Activated B cell treated with CpG ODN at 0.5 μM for 24 hours (primary cell): ENCODE results near the gene CARS1. TPM values are rescaled to one million over a fixed set of nuclear protein-coding genes. Genes with fewer than 3 reads are reported as not detected.

ENCODE experiments used
- ATAC-seq: fragments of 200-7000 bp; cut with Tn5 transposase; one replicate; pipeline ENCODE4 v1.10.0; 2021; ENCODE audit warnings: low read depth, mild to moderate bottlenecking, moderate library complexity
- CTCF ChIA-PET: fragments of 350-600 bp; sonication (Branson Sonifier 250); formaldehyde crosslinking; loops from one replicate; lab custom pipeline; 2021; ENCODE audit warnings: antibody characterized with exemption; lab: Charles Lee
- POLR2A ChIA-PET: fragments of 350-600 bp; sonication (Branson Sonifier 250); formaldehyde crosslinking; loops from one replicate; lab custom pipeline; 2021; ENCODE audit warnings: antibody characterized with exemption; lab: Charles Lee
- DNase-seq: peaks from one replicate; pipeline ENCODE4 v3.0.0; 2022
- H3K27ac Mint-ChIP-seq: one replicate; pipeline ENCODE4 v1.8.0; 2020; ENCODE audit warnings: mixed read lengths
- H3K27me3 Mint-ChIP-seq: one replicate; pipeline ENCODE4 v1.8.0; 2021; ENCODE audit warnings: mixed read lengths
- H3K36me3 Mint-ChIP-seq: one replicate; pipeline ENCODE4 v1.8.0; 2021; ENCODE audit warnings: low read depth, mixed read lengths
- H3K4me1 Mint-ChIP-seq: one replicate; pipeline ENCODE4 v1.8.0; 2021; ENCODE audit warnings: mixed read lengths
- H3K4me3 Mint-ChIP-seq: one replicate; pipeline ENCODE4 v1.8.0; 2020; ENCODE audit warnings: mild to moderate bottlenecking, mixed read lengths
- H3K9me3 Mint-ChIP-seq: one replicate; pipeline ENCODE4 v1.8.0; 2020; ENCODE audit warnings: mixed read lengths
- intact Hi-C: fragments of 100-400 bp; cut with micrococcal nuclease; formaldehyde crosslinking; loops from one replicate; pipeline ENCODE4 v1.15.1; 2024
- total RNA-seq: library from RNA; stranded (reverse); gene quantifications from 2 replicates; pipeline ENCODE4 v1.2.3, GENCODE V29; 2022
- TF ChIP-seq, protein P1 (sequence below): fragments of 200-600 bp; IDR thresholded peaks from one replicate; pipeline ENCODE4 v1.8.0; 2022; ENCODE audit warnings: antibody characterized with exemption, mild to moderate bottlenecking

The CARS1 gene
- total RNA-seq: 95.9 and 110 TPM in 2 replicates

DNA sequence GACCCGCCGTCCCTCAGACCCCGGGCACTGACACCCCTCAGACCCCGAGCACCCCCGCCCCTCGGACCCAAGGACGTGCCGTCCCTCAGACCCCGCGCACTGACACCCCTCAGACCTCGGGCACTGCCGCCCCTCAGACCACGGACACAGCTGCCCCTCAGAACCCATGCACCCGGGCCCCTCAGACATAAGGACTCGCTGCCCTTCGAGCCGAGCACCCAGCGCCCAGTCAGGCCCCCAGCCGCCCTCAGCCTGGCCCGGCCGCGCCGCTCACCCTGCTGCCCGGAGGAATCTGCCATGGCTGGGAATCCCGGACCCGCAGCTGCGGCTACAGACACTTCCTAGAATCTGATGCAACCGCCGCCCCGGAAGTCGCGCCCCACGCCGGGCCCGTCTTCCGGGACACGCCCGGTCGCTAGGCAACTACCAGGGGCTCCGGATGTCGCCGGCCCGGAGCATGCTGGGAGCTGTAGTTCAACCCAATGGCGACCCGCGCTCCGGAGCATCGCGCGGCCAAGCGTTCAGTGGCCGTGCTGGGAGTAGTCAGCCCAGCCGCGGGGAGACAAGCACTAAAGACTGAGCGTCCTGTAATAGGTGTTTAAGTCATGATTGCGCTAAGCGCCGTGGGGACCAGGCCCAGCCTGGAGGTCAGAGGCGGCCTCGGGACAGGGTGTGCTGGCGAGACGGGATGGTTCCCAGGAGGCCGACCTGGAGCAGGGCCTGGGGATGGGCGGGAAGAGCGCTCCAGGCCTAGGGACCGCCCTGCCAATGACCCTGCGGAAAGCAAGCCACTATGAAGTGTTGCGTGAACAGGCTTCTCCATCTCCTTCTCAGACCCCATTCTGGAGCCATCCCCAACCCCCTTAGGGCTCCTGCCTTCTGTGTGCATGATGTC, at the start of gene CARS1:
Gene CARS1, minus strand, starts transcription at position 355 of the 895 bp plus-strand sequence. Its CDS starts 56 bp downstream, at position 299.
- DNase-seq (peak; percentile 88), ATAC-seq (peak; percentile 89)
- H3K4me1 Mint-ChIP-seq: peaks cover 36% of the 10 kb centered on the region
- ChIA-PET CTCF (interaction anchor here (1.3 to 1.6 kb wide), 2 partner anchors 20 to 34 kb away, joined by 4 to 5 read pairs; no protein-coding TSS in a partner anchor), POLR2A (interaction anchor here (0.7 to 1.1 kb wide), 10 partner anchors 11 to 322 kb away, joined by 3 to 8 read pairs (median 4); partner anchors contain the start of genes NAP1L4 and ZNF195)
- no peaks in the 10 kb centered on the region for H3K27me3 Mint-ChIP-seq
- H3K4me3 Mint-ChIP-seq: peak within 1 kb of the TSS; percentile 90
- H3K27ac Mint-ChIP-seq: peak within 1 kb of the TSS; percentile 85
- no peaks in the 10 kb centered on the region for H3K9me3 Mint-ChIP-seq
- TF ChIP-seq, protein P1, sequence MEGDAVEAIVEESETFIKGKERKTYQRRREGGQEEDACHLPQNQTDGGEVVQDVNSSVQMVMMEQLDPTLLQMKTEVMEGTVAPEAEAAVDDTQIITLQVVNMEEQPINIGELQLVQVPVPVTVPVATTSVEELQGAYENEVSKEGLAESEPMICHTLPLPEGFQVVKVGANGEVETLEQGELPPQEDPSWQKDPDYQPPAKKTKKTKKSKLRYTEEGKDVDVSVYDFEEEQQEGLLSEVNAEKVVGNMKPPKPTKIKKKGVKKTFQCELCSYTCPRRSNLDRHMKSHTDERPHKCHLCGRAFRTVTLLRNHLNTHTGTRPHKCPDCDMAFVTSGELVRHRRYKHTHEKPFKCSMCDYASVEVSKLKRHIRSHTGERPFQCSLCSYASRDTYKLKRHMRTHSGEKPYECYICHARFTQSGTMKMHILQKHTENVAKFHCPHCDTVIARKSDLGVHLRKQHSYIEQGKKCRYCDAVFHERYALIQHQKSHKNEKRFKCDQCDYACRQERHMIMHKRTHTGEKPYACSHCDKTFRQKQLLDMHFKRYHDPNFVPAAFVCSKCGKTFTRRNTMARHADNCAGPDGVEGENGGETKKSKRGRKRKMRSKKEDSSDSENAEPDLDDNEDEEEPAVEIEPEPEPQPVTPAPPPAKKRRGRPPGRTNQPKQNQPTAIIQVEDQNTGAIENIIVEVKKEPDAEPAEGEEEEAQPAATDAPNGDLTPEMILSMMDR: no peak
- peaks cover 29% of the 10 kb centered on the region for H3K36me3 Mint-ChIP-seq
- intact Hi-C loops: loop anchor here (1.0 to 10.0 kb wide), 10 partner anchors 8 to 1745 kb away; partner anchors contain the start of genes CDKN1C, NAP1L4, RRM1 and TSSC4

DNA sequence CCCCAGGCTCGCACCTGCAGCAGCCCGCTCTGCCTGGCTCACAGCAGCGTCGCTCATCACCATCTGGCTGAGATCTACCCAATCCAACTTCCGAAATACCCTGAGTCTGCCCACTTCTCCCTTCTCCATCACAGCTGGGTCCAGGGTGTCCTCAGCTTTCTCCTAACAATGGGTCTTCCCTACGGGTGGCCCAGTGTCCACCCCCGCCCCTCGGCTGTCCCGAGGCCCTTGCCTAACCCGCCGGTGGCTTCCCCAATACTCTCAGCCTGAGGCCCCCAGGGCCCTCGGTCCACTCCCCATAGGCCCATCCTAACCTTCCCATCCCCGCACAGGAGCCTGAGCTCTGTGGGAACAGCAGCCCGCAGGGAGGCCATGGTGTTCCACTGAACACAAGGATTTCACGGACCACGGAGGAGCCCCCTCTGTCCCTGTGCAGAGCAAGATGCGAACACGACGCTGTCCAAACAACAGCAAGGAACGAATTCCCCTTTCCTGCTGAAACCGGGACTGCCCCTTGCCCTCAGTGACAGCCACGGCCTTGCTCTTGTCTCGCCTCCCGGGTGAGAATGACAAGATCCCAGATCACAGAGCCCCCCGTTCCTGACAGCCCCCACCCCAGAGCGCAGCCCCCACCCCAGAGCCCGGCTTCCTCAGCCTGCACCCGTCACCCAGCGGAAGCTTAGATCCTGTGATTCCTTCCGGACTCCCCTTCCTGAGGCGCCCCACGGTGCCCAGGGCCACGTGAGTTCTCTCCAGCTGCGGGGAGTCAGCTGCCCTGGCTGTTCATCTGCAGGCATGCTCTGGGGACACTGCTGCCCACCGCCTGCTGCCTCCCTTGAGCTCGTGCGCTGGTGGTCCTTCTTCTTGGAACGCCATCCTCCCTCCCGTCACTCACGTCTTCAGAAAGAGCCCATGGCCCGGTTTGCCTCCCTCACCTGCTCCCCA, 48.8 kb upstream of the CARS1 start:
- no peaks in the 10 kb centered on the region for H3K4me1 Mint-ChIP-seq
- POLR2A ChIA-PET: no interaction called here
- ATAC-seq: no peak
- H3K36me3 Mint-ChIP-seq: no peaks in the 10 kb centered on the region
- intact Hi-C loops: no loop called here
- CTCF ChIA-PET: no interaction called here
- peaks cover 6% of the 10 kb centered on the region for H3K27me3 Mint-ChIP-seq
- TF ChIP-seq, protein P1: no peak
- H3K4me3 Mint-ChIP-seq: no peak overlapping the region
- H3K9me3 Mint-ChIP-seq: no peaks in the 10 kb centered on the region
- no peak overlapping the region for H3K27ac Mint-ChIP-seq
- DNase-seq: no peak

DNA sequence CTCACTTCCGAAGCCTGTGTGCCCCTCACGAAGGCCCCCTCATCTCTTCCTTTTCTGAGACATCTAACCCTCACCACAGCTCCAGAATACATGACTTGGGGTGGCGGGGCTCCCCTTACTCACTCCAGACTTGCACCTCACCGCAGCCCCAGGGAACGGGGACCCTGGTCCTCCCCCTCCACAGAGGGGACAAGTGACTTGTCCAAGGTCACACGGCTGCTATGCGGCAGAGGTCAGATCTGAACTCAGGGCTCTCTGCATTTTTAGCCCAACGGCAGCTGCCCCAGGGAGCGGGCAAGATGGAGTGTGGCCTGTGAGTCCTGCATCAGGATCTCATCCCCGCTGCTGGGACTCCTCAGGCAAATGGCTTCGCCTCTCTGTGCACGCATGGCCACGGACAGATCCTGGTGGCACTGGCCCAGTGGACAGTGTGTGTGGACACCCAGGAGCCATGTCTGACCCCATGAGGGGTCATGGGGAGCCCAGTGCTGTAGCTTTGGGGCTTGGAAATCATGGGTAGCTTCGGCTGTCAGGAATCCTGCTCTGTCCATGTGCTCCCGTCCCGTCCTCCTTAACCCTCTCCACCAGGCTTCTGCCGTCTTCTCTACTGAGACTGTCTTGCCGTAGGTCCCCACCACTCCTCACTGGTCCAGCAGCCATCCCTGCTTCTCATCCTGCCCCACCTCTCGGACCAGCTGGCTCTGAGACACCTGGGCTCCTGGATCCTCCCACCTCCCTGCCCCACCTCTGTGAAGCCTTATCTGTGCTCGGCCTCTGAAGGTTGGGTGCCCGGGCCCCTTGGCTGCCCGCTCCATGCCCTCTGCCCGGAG, 48.0 kb upstream of the CARS1 start:
- no peak overlapping the region for H3K4me3 Mint-ChIP-seq
- POLR2A ChIA-PET: no interaction called here
- CTCF ChIA-PET: no interaction called here
- intact Hi-C loops: no loop called here
- H3K9me3 Mint-ChIP-seq: no peaks in the 10 kb centered on the region
- peaks cover 6% of the 10 kb centered on the region for H3K27me3 Mint-ChIP-seq
- H3K27ac Mint-ChIP-seq: no peak overlapping the region
- no peaks in the 10 kb centered on the region for H3K36me3 Mint-ChIP-seq
- TF ChIP-seq, protein P1: no peak
- no peaks in the 10 kb centered on the region for H3K4me1 Mint-ChIP-seq
- DNase-seq (no peak), ATAC-seq (no peak)

DNA sequence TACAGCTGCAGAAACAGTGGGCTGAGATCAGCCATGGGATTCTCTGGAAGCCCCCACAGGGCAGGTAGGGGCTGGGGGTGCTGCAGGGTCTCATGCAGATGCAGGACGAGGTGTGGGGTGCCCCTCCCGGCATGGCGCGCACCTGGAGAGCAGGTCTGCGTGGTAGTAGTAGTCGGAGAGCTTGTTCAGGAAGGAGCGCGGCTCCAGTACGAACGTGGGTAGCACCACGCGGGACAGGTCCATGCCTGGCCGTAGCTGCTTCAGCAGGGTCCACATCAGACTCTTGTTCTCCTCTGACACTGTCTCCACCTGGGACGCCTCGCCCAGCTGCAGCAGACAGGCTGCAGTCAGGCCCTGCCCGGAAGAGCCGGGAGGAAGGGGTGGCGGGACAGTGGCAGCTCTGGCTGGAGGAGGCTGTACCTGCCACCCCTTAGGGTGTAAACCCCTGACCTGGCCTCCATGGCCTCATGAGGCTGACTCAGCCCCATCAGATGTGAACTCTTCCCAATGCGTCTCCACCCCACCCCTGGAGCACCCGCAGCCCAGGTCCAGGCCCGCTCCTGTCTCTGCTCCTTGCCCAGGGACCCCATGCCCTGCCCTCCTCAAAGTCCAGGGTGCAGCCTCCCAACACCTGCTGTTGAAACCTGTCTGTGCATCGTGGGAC, 47.0 kb upstream of the CARS1 start:
- Mint-ChIP-seq H3K9me3 (no peaks in the 10 kb centered on the region), H3K4me3 (no peak overlapping the region), H3K4me1 (no peaks in the 10 kb centered on the region), H3K27ac (no peak overlapping the region), H3K36me3 (no peaks in the 10 kb centered on the region), H3K27me3 (peaks cover 5% of the 10 kb centered on the region)
- POLR2A ChIA-PET: no interaction called here
- intact Hi-C loops: no loop called here
- DNase-seq (peak; percentile 12), ATAC-seq (no peak)
- CTCF ChIA-PET: no interaction called here
- TF ChIP-seq, protein P1: no peak
